ENCODE results near the gene NBAS.
"Not testable (repeated sequence)": the region's sequence is repeated elsewhere in the genome, so short reads cannot be mapped to it uniquely, and the experiment has no call there.

NBAS gene

GRCh38 chr2:15427987-15428386, 133.1 kb downstream of the NBAS start:
- in situ Hi-C loops (cut with MboI; ENCODE audit: low sequenced_read_pairs), result no loop called here

- in situ Hi-C loops (cut with MboI; ENCODE audit: low sequenced_read_pairs), result no loop called here
Measured at GRCh38 chr2:15426606-15427005, 134.5 kb downstream of the NBAS start.

- in situ Hi-C loops (cut with MboI; ENCODE audit: low sequenced_read_pairs), result no loop called here
Measured at GRCh38 chr2:15425712-15426111, 135.4 kb downstream of the NBAS start.

GRCh38 chr2:15421753-15422152, 139.4 kb downstream of the NBAS start:
- in situ Hi-C loops (cut with MboI; ENCODE audit: low sequenced_read_pairs), result no loop called here

- in situ Hi-C loops (cut with MboI; ENCODE audit: low sequenced_read_pairs), result no loop called here
Measured at GRCh38 chr2:15415748-15416147, 145.4 kb downstream of the NBAS start.

GRCh38 chr2:15412779-15413178, 148.4 kb downstream of the NBAS start:
- in situ Hi-C loops (cut with MboI; ENCODE audit: low sequenced_read_pairs), result no loop called here

GRCh38 chr2:15412309-15412708, 148.8 kb downstream of the NBAS start:
- in situ Hi-C loops (cut with MboI; ENCODE audit: low sequenced_read_pairs), result no loop called here

GRCh38 chr2:15410884-15411283, 150.2 kb downstream of the NBAS start:
- in situ Hi-C loops (cut with MboI; ENCODE audit: low sequenced_read_pairs), result no loop called here

GRCh38 chr2:15408759-15409158, 152.4 kb downstream of the NBAS start:
- in situ Hi-C loops (cut with MboI; ENCODE audit: low sequenced_read_pairs), result no loop called here

- in situ Hi-C loops (cut with MboI; ENCODE audit: low sequenced_read_pairs), result no loop called here
Measured at GRCh38 chr2:15407666-15408065, 153.5 kb downstream of the NBAS start.

- in situ Hi-C loops (cut with MboI; ENCODE audit: low sequenced_read_pairs), result not testable (repeated sequence)
Measured at GRCh38 chr2:15404511-15404910, 156.6 kb downstream of the NBAS start.

- in situ Hi-C loops (cut with MboI; ENCODE audit: low sequenced_read_pairs), result no loop called here
Measured at GRCh38 chr2:15400240-15400826, 160.8 kb downstream of the NBAS start.

- in situ Hi-C loops (cut with MboI; ENCODE audit: low sequenced_read_pairs), result no loop called here
Measured at GRCh38 chr2:15399241-15399640, 161.9 kb downstream of the NBAS start.

- in situ Hi-C loops (cut with MboI; ENCODE audit: low sequenced_read_pairs), result no loop called here
Measured at GRCh38 chr2:15391751-15392150, 169.4 kb downstream of the NBAS start.

GRCh38 chr2:15389895-15390294, 171.2 kb downstream of the NBAS start:
- in situ Hi-C loops (cut with MboI; ENCODE audit: low sequenced_read_pairs), result no loop called here

GRCh38 chr2:15389326-15389700, 171.8 kb downstream of the NBAS start:
- in situ Hi-C loops (cut with MboI; ENCODE audit: low sequenced_read_pairs), result no loop called here

- in situ Hi-C loops (cut with MboI; ENCODE audit: low sequenced_read_pairs), result no loop called here
Measured at GRCh38 chr2:15388406-15389325, 172.5 kb downstream of the NBAS start.

- in situ Hi-C loops (cut with MboI; ENCODE audit: low sequenced_read_pairs), result no loop called here
Measured at GRCh38 chr2:15385184-15385583, 175.9 kb downstream of the NBAS start.

- in situ Hi-C loops (cut with MboI; ENCODE audit: low sequenced_read_pairs), result no loop called here
Measured at GRCh38 chr2:15383695-15384350, 177.3 kb downstream of the NBAS start.

GRCh38 chr2:15378148-15378908, 182.8 kb downstream of the NBAS start:
- in situ Hi-C loops (cut with MboI; ENCODE audit: low sequenced_read_pairs), result no loop called here

GRCh38 chr2:15377202-15377601, 183.9 kb downstream of the NBAS start:
- in situ Hi-C loops (cut with MboI; ENCODE audit: low sequenced_read_pairs), result no loop called here
